Gastroesophageal sphincter (tissue), 4 donors: Measurements from ENCODE around the gene SPRYD3. TPM values are rescaled to one million over a fixed set of nuclear protein-coding genes. Genes with fewer than 3 reads are reported as not detected.
"Not testable (repeated sequence)": the region's sequence is repeated elsewhere in the genome, so short reads cannot be mapped to it uniquely, and the experiment has no call there.

ENCODE experiments used
- ATAC-seq: fragments of 150-250 bp; one replicate; pipeline ENCODE4 v1.9.1; 2016; ENCODE audit warnings: mild to moderate bottlenecking, moderate library complexity
- H3K27ac ChIP-seq, 4 donors: fragments of 200-600 bp; sonication (generic) in 3 of 4; 1 replicate in 3 of 4; 2 replicates in 1 of 4; pipeline ENCODE4 v1.5.1; 2016 to 2019
- H3K27me3 ChIP-seq: fragments of 200-600 bp; sonication (generic); one replicate; pipeline ENCODE4 v1.5.1; 2019
- H3K36me3 ChIP-seq, 2 donors: fragments of 200-600 bp; sonication (generic); one replicate each; pipeline ENCODE4 v1.5.1; 2019; ENCODE audit warnings: control low read depth in 1 of 2
- H3K4me1 ChIP-seq, 3 donors: fragments of 200-600 bp; sonication (generic); 1 replicate in 2 of 3; 2 replicates in 1 of 3; pipeline ENCODE4 v1.5.1; 2016 to 2019; ENCODE audit warnings: control low read depth in 2 of 3
- H3K4me3 ChIP-seq, 2 donors: fragments of 200-600 bp; sonication (generic); one replicate each; pipeline ENCODE4 v1.5.1; 2019; ENCODE audit warnings: mild to moderate bottlenecking in 1 of 2, moderate library complexity in 1 of 2
- H3K9me3 ChIP-seq, 3 donors: fragments of 200-600 bp; sonication (generic); one replicate each; pipeline ENCODE4 v1.5.1; 2017 to 2019; ENCODE audit warnings: control low read depth in 2 of 3
- CTCF ChIP-seq, 4 experiments: fragments of 200-600 bp in 2 of 4; fragments of 450-650 bp in 2 of 4; sonication (generic) in 1 of 4; IDR thresholded peaks; one replicate each; pipeline ENCODE4 v1.5.1; 2017 to 2019; ENCODE audit warnings: antibody characterized with exemption in 4 of 4, mild to moderate bottlenecking in 2 of 4, moderate library complexity in 2 of 4
- EP300 ChIP-seq: sonication (generic); formaldehyde crosslinking; IDR thresholded peaks from one replicate; pipeline ENCODE4 v1.6.1; 2017; ENCODE audit warnings: antibody characterized with exemption, mild to moderate bottlenecking
- POLR2A ChIP-seq, 2 donors: fragments of 450-650 bp; IDR thresholded peaks; one replicate each; pipeline ENCODE4 v1.6.1; 2017; ENCODE audit warnings: antibody characterized with exemption in 2 of 2, mild to moderate bottlenecking in 2 of 2, moderate library complexity in 1 of 2
- POLR2AphosphoS5 ChIP-seq: sonication (generic); formaldehyde crosslinking; IDR thresholded peaks from one replicate; pipeline ENCODE4 v1.6.1; 2017; ENCODE audit warnings: antibody characterized with exemption
- WGBS, 2 donors: methylation state at CpG; one replicate each; pipeline ENCODE4 v1.1.5; 2018; ENCODE audit warnings: low coverage in 1 of 2; 5-methylcytosine and 5-hydroxymethylcytosine counted together
- total RNA-seq, 4 donors: library from RNA; depleted of rRNA; stranded (reverse); fragments of >200 nt; gene quantifications; one replicate each; pipeline ENCODE4 v1.1.0, GENCODE V29; 2016

The SPRYD3 gene
- total RNA-seq, 4 donors from 2014 or later, result 79.1 to 137 (median 110) TPM

- peak overlapping the region in 2 of 4 donors; percentile 35 to 74 for H3K27ac ChIP-seq
- WGBS, 2 donors, result 84 to 90% methylated on average over 2 to 7 of the region's 33 CpGs
- H3K4me3 ChIP-seq, result no peak overlapping the region
- H3K9me3 ChIP-seq, result no peaks in the 10 kb centered on the region
- TF ChIP-seq POLR2A (IDR thresholded peaks at IDR 0.05) (no peak), EP300 (no peak), POLR2AphosphoS5 (no peak), CTCF (IDR thresholded peaks at IDR 0.05) (no peak)
- peaks cover 0 to 17% (median 3%) of the 10 kb centered on the region in 3 donors for H3K4me1 ChIP-seq
- H3K27me3 ChIP-seq, result no peaks in the 10 kb centered on the region
- H3K36me3 ChIP-seq, result no peaks in the 10 kb centered on the region
- peak; percentile 6 for ATAC-seq
These were observed 36.1 kb upstream of the SPRYD3 start for GRCh38 chr12:53115112-53115890.

GRCh38 chr12:53113951-53114350 lies 34.8 kb upstream of the SPRYD3 start:
- no peak for ATAC-seq
- Histone ChIP-seq H3K27ac (no peak overlapping the region), H3K9me3 (no peaks in the 10 kb centered on the region), H3K4me3 (no peak overlapping the region), H3K36me3 (no peaks in the 10 kb centered on the region), H3K27me3 (no peaks in the 10 kb centered on the region), H3K4me1 (peaks cover 0 to 17% (median 3%) of the 10 kb centered on the region in 3 donors)
- TF ChIP-seq EP300 (no peak), CTCF (IDR thresholded peaks at IDR 0.05) (no peak), POLR2A (IDR thresholded peaks at IDR 0.05) (no peak), POLR2AphosphoS5 (no peak)

- 85 to 88% methylated on average over 3 to 9 of the region's 12 CpGs for WGBS, 2 donors
- peaks cover 0 to 21% (median 3%) of the 10 kb centered on the region in 3 donors for H3K4me1 ChIP-seq
- no peak overlapping the region for H3K27ac ChIP-seq
- no peaks in the 10 kb centered on the region for H3K27me3 ChIP-seq
- H3K4me3 ChIP-seq, result no peak overlapping the region
- no peak for ATAC-seq
- H3K36me3 ChIP-seq, result no peaks in the 10 kb centered on the region
- H3K9me3 ChIP-seq, result no peaks in the 10 kb centered on the region
- TF ChIP-seq EP300 (no peak), CTCF (IDR thresholded peaks at IDR 0.05) (no peak), POLR2AphosphoS5 (no peak), POLR2A (IDR thresholded peaks at IDR 0.05) (no peak)
These were observed 34.0 kb upstream of the SPRYD3 start for GRCh38 chr12:53113136-53113705.

GRCh38 chr12:53112431-53112830 lies 33.2 kb upstream of the SPRYD3 start:
- not testable (repeated sequence) for H3K9me3 ChIP-seq, H3K27ac ChIP-seq, H3K27me3 ChIP-seq, ATAC-seq, H3K4me3 ChIP-seq, H3K36me3 ChIP-seq
- 88% methylated on average over 5 to 6 of the region's 7 CpGs for WGBS, 2 donors
- peaks cover 0 to 29% (median 3%) of the 10 kb centered on the region in 3 donors for H3K4me1 ChIP-seq

GRCh38 chr12:53107122-53107521 lies 27.9 kb upstream of the SPRYD3 start:
- Histone ChIP-seq H3K27me3 (no peaks in the 10 kb centered on the region), H3K36me3 (peaks cover 0 to 10% of the 10 kb centered on the region in 2 donors), H3K27ac (peak overlapping the region in 1 of 4 donors; percentile 51), H3K4me3 (no peak overlapping the region), H3K4me1 (peaks cover 0 to 35% (median 5%) of the 10 kb centered on the region in 3 donors), H3K9me3 (no peaks in the 10 kb centered on the region)
- no peak for TF ChIP-seq POLR2A (IDR thresholded peaks at IDR 0.05)
- no peak for TF ChIP-seq POLR2AphosphoS5
- no peak for TF ChIP-seq EP300
- no peak for TF ChIP-seq CTCF (IDR thresholded peaks at IDR 0.05)
- WGBS, 2 donors, result 51 to 67% methylated on average over 3 to 7 of the region's 7 CpGs
- ATAC-seq, result no peak
